ENCODE measurements around the gene ITGBL1. TPM values are rescaled to one million over a fixed set of nuclear protein-coding genes. Genes with fewer than 3 reads are reported as not detected.

The ITGBL1 gene
- total and polyA plus RNA-seq, 2 donors (not counting 3 experiments of a cell fraction or from before 2014, with no cell fraction given) = 4.6 to 8.8 TPM

- H3K79me2 ChIP-seq (ENCODE audit: control insufficient read depth, insufficient read depth, low read length) = no peaks in the 10 kb centered on the region
- H2AFZ ChIP-seq (ENCODE audit: low read depth, low read length) = no peak overlapping the region
- H3K27me3 ChIP-seq (ENCODE audit: control insufficient read depth in 2 of 2, insufficient read depth in 2 of 2, low read length in 2 of 2) = no peaks in the 10 kb centered on the region
- FAIRE-seq (no peak), DNase-seq (ENCODE audit: low read depth, low spot score) (no peak)
- no peak for TF ChIP-seq GATA2 (IDR thresholded peaks at IDR 0.05; ENCODE audit: insufficient read depth, insufficient read length, low read depth, low read length)
- no peak for TF ChIP-seq EZH2 (IDR thresholded peaks at IDR 0.05; ENCODE audit: borderline replicate concordance, low read depth, low read length, severe bottlenecking)
- no peak for TF ChIP-seq MYC (IDR thresholded peaks at IDR 0.05; ENCODE audit: low read depth, low read length)
- TF ChIP-seq POLR2AphosphoS5 (IDR thresholded peaks at IDR 0.05; ENCODE audit: insufficient read depth, low read depth, low read length) = no peak
- no peak for TF ChIP-seq CTCF (IDR thresholded peaks at IDR 0.05; ENCODE audit: extremely low read depth in 1 of 2, insufficient read depth in 1 of 2, low read depth in 1 of 2, low read length in 2 of 2)
- ChIA-PET CTCF (interaction anchor here (0.8 to 2.8 kb wide), 5 partner anchors 14 to 367 kb away, joined by 3 to 15 read pairs (median 5); no protein-coding TSS in a partner anchor), POLR2A (no interaction called here)
- intact Hi-C loops (cut with micrococcal nuclease) (loop anchor here (1.0 to 5.0 kb wide), 3 partner anchors 22 to 406 kb away; no protein-coding TSS in a partner anchor), dilution Hi-C loops (cut with MboI; ENCODE audit: extremely low pct_ligation_motif_present, low sequenced_read_pairs) (loop anchor here (25.0 kb wide), 1 partner anchor 251 kb away; no protein-coding TSS in a partner anchor)
- no peaks in the 10 kb centered on the region for H3K9me1 ChIP-seq (replicated peaks; ENCODE audit: control insufficient read depth, extremely low read depth, insufficient read depth, low read length)
- no peaks in the 10 kb centered on the region for H4K20me1 ChIP-seq (replicated peaks; ENCODE audit: control insufficient read depth, extremely low read depth, insufficient read depth, low read length)
- no peak overlapping the region for H3K9ac ChIP-seq (replicated peaks; ENCODE audit: extremely low read depth, insufficient read depth, low read length)
- H3K4me1 ChIP-seq (ENCODE audit: control insufficient read depth, extremely low read depth, insufficient read depth, low read length) = peaks cover 28% of the 10 kb centered on the region
- H3K36me3 ChIP-seq (ENCODE audit: control insufficient read depth in 2 of 2, extremely low read depth in 1 of 2, insufficient read depth in 2 of 2, low read length in 2 of 2) = no peaks in the 10 kb centered on the region
- no peak overlapping the region for H3K27ac ChIP-seq (ENCODE audit: insufficient read depth, low read depth, low read length)
- BruUV-seq (replicated peaks) = no TSS peak
- no peak overlapping the region for H3K4me2 ChIP-seq (ENCODE audit: insufficient read depth, low read length)
- no peak overlapping the region for H3K4me3 ChIP-seq (replicated peaks in 1 of 3; ENCODE audit: insufficient read depth in 1 of 3, low read depth in 1 of 3, low read length in 3 of 3)
- H3K9me3 ChIP-seq (replicated peaks; ENCODE audit: control insufficient read depth, insufficient read depth, low read length) = no peaks in the 10 kb centered on the region
These were observed 59.3 kb downstream of the ITGBL1 start for GRCh38 chr13:101511766-101512165.

Measured in endothelial cell of umbilical vein (primary cell).